SK-N-SH treated with all-trans-retinoic acid at 6 μM for 48 hours (cell line): Measurements from ENCODE around the gene SGTA.

Experiments used
- ARNTL ChIP-seq: fragments of 450-650 bp; formaldehyde crosslinking; IDR thresholded peaks from 2 replicates; pipeline ENCODE4 v1.5.0; 2020; ENCODE audit warnings: low read depth, mild to moderate bottlenecking, moderate library complexity, borderline replicate concordance
- CREB5 ChIP-seq: fragments of 250-450 bp; sonication (Bioruptor Pico); IDR thresholded peaks from 2 replicates; pipeline ENCODE4 v1.5.1; 2020; ENCODE audit warnings: low read depth, mild to moderate bottlenecking, moderate library complexity
- GLIS3 ChIP-seq: fragments of 250-450 bp; sonication (Bioruptor Pico); IDR thresholded peaks from 2 replicates; pipeline ENCODE4 v1.5.0; 2020; ENCODE audit warnings: mild to moderate bottlenecking, moderate library complexity
- OSR1 ChIP-seq: fragments of 250-450 bp; sonication (Bioruptor Pico); IDR thresholded peaks from 2 replicates; pipeline ENCODE4 v1.8.0; 2022; ENCODE audit warnings: moderate library complexity, mild to moderate bottlenecking, inconsistent platforms
- PATZ1 ChIP-seq: fragments of 250-450 bp; sonication (Bioruptor Pico); IDR thresholded peaks from 2 replicates; pipeline ENCODE4 v1.8.0; 2020; ENCODE audit warnings: mild to moderate bottlenecking, moderate library complexity, borderline replicate concordance
- RARB ChIP-seq: fragments of 250-450 bp; sonication (Bioruptor Pico); IDR thresholded peaks from 2 replicates; pipeline ENCODE4 v1.8.0; 2021; ENCODE audit warnings: mild to moderate bottlenecking, moderate library complexity
- TSHZ2 ChIP-seq: fragments of 250-450 bp; sonication (Bioruptor Pico); IDR thresholded peaks from 2 replicates; pipeline ENCODE4 v1.5.0; 2020; ENCODE audit warnings: mild to moderate bottlenecking, moderate library complexity
- ZFP3 ChIP-seq: fragments of 250-450 bp; sonication (Bioruptor Pico); IDR thresholded peaks from 2 replicates; pipeline ENCODE4 v1.5.0; 2020; ENCODE audit warnings: mild to moderate bottlenecking, moderate library complexity
- ZNF565 ChIP-seq: fragments of 450-650 bp; formaldehyde crosslinking; conservative IDR thresholded peaks from 2 replicates; pipeline ENCODE4 v1.5.0; 2020; ENCODE audit warnings: low read depth, mild to moderate bottlenecking, moderate library complexity
- ZNF8 ChIP-seq: fragments of 450-650 bp; formaldehyde crosslinking; IDR thresholded peaks from 2 replicates; pipeline ENCODE4 v1.5.0; 2020; ENCODE audit warnings: mild to moderate bottlenecking, moderate library complexity

GRCh38 chr19:2732157-2732725 is 50.8 kb downstream of the SGTA start:
- TF ChIP-seq OSR1 (CRISPR knock-in tag) (no peak), GLIS3 (no peak), PATZ1 (no peak), ZNF565 (CRISPR knock-in tag) (no peak), CREB5 (no peak), TSHZ2 (CRISPR knock-in tag) (no peak), ZFP3 (no peak), ZNF8 (CRISPR knock-in tag) (no peak), RARB (no peak), ARNTL (CRISPR knock-in tag) (no peak)
